Measurements from ENCODE around the gene SAMD11. TPM values are rescaled to one million over a fixed set of nuclear protein-coding genes. Genes with fewer than 3 reads are reported as not detected.

SAMD11 gene
- total RNA-seq, 1 experiment from 2014 or later = 13.5 TPM

GRCh38 chr1:941015-941587, 17.4 kb downstream of the SAMD11 start:
- WGBS (ENCODE audit: extremely low coverage, insufficient read length, low lambda C conversion rate) = no CpG with 5 or more reads among the region's 36 CpGs
- DNase-seq = no peak
- Histone ChIP-seq H4K5ac (ENCODE audit: insufficient read length, low read depth, low read length) (no peak overlapping the region), H3K23ac (ENCODE audit: insufficient read length, low read depth, low read length) (no peak overlapping the region), H4K20me1 (ENCODE audit: control insufficient read depth, insufficient read depth, insufficient read length) (no peaks in the 10 kb centered on the region), H2BK5ac (ENCODE audit: insufficient read length, low read length) (no peak overlapping the region), H3K4me1 (ENCODE audit: insufficient read depth, low read length) (no peaks in the 10 kb centered on the region), H3K14ac (ENCODE audit: insufficient read depth, low read length) (no peak overlapping the region), H4K8ac (replicated peaks; ENCODE audit: insufficient read length, low read depth, low read length) (no peak overlapping the region), H3K4me2 (ENCODE audit: insufficient read depth, insufficient read length, low read length) (peak overlapping the region; percentile 36), H2AFZ (ENCODE audit: low read length) (no peak overlapping the region), H2BK15ac (ENCODE audit: low read depth, low read length) (no peak overlapping the region), H2BK20ac (ENCODE audit: low read depth, low read length, poor library complexity, severe bottlenecking) (no peak overlapping the region), H2AK5ac (ENCODE audit: insufficient read length, low read length) (no peak overlapping the region), H3K79me2 (ENCODE audit: insufficient read depth, low read length) (no peaks in the 10 kb centered on the region), H2BK12ac (ENCODE audit: insufficient read length, low read depth, low read length) (no peak overlapping the region), H3K9me3 (ENCODE audit: control insufficient read depth, low read depth, low read length) (no peaks in the 10 kb centered on the region), H3K9ac (ENCODE audit: extremely low read depth, insufficient read length, low read length) (no peak overlapping the region), H3K27me3 (ENCODE audit: insufficient read depth, low read length) (peaks cover 38% of the 10 kb centered on the region), H3K79me1 (ENCODE audit: insufficient read depth, low read depth, low read length, poor library complexity, severe bottlenecking) (no peaks in the 10 kb centered on the region), H3K23me2 (ENCODE audit: insufficient read length, low read depth, low read length, poor library complexity, severe bottlenecking) (peaks cover 6% of the 10 kb centered on the region), H3K56ac (ENCODE audit: insufficient read length, low read depth, low read length) (no peak overlapping the region), H3K4ac (ENCODE audit: low read depth, low read length) (no peak overlapping the region), H2BK120ac (ENCODE audit: low read depth, low read length, poor library complexity, severe bottlenecking) (no peak overlapping the region), H4K91ac (ENCODE audit: insufficient read length, low read depth, low read length) (no peak overlapping the region), H3K27ac (ENCODE audit: insufficient read length, low read depth, low read length) (no peak overlapping the region), H3K18ac (ENCODE audit: insufficient read length, low read depth, low read length) (no peak overlapping the region), H3T11ph (ENCODE audit: low read length) (no peak overlapping the region)
- Mint-ChIP-seq H3K9me3 (no peaks in the 10 kb centered on the region), H3K36me3 (ENCODE audit: insufficient read depth in 1 of 3, low read depth in 3 of 3) (peaks cover 8 to 20% (median 12%) of the 10 kb centered on the region in 3 experiments), H3K4me3 (peak overlapping the region; percentile 51 to 75), H3K27me3 (ENCODE audit: low read depth) (peaks cover 61% of the 10 kb centered on the region), H3K27ac (no peak overlapping the region), H3K4me1 (peaks cover 3 to 39% of the 10 kb centered on the region in 2 experiments)
- TF ChIP-seq, protein P1, sequence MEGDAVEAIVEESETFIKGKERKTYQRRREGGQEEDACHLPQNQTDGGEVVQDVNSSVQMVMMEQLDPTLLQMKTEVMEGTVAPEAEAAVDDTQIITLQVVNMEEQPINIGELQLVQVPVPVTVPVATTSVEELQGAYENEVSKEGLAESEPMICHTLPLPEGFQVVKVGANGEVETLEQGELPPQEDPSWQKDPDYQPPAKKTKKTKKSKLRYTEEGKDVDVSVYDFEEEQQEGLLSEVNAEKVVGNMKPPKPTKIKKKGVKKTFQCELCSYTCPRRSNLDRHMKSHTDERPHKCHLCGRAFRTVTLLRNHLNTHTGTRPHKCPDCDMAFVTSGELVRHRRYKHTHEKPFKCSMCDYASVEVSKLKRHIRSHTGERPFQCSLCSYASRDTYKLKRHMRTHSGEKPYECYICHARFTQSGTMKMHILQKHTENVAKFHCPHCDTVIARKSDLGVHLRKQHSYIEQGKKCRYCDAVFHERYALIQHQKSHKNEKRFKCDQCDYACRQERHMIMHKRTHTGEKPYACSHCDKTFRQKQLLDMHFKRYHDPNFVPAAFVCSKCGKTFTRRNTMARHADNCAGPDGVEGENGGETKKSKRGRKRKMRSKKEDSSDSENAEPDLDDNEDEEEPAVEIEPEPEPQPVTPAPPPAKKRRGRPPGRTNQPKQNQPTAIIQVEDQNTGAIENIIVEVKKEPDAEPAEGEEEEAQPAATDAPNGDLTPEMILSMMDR (conservative IDR thresholded peaks at IDR 0.05) = no peak

Measured in H9 (cell line).